ENCODE data around the gene FAM193B.

- TF ChIP-seq SNAI2 (CRISPR knock-in tag; IDR thresholded peaks at IDR 0.05) (no peak), TCF4 (CRISPR knock-in tag; IDR thresholded peaks at IDR 0.05; ENCODE audit: borderline replicate concordance) (no peak), RARB (CRISPR knock-in tag; IDR thresholded peaks at IDR 0.05) (no peak), ZNF565 (CRISPR knock-in tag; conservative IDR thresholded peaks at IDR 0.05; ENCODE audit: low read depth) (no peak)
These were observed 67.2 kb downstream of the FAM193B start for GRCh38 chr5:177487144-177487543.
